ENCODE data around the gene CMTM7.

CMTM7 gene

DNA sequence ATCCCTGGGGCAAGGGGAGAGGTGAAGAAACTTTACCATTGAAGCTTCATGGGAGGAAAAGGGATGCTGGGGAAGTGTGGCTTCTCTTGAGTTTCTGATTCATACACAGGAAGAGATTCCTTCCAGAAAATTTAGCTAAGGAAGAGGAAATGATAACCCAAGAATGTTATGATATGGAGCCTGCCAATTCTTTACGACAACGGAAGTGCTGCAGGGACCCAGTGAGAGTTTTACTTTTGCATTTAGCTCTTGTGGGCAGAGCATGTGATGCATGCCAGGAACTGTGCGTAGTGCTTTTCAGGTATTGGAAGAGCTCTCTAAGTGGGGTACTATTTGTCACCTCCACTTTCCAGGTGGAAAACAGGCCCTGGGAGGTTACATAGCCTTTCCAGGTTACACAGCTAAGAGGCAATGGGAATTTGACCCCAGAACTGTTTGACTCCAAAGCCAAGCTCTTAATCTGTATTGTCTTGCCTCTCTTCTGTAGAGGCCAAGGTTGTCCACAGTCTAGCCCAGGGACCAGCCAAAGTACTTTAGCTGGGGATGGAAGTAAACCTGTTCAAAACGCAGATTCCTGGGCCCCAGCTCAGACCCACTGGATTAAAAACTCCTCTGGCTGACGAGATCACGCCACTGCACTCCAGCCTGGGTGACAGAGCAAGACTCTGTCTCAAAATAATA, 23.0 kb downstream of the CMTM7 start:
- no peak for DNase-seq

DNA sequence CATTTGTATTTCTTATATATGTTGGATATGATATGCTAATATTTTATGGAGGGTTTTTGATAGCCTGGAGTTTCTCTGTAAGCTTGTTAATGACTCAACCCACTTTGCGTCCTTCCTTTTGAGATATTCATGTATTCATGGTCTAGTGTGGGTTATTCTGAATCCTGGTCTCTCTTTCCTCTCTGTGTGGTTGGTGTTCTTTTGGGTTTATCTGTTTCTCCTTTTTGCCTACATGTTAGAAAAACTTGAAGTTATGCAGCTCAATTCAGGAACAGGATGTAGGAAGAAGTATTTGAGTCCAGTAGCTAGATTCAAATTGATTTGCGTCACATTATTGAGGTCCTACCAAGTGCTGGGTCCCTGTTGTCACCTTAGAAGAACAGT, 28.1 kb downstream of the CMTM7 start:
- DNase-seq: no peak

DNA sequence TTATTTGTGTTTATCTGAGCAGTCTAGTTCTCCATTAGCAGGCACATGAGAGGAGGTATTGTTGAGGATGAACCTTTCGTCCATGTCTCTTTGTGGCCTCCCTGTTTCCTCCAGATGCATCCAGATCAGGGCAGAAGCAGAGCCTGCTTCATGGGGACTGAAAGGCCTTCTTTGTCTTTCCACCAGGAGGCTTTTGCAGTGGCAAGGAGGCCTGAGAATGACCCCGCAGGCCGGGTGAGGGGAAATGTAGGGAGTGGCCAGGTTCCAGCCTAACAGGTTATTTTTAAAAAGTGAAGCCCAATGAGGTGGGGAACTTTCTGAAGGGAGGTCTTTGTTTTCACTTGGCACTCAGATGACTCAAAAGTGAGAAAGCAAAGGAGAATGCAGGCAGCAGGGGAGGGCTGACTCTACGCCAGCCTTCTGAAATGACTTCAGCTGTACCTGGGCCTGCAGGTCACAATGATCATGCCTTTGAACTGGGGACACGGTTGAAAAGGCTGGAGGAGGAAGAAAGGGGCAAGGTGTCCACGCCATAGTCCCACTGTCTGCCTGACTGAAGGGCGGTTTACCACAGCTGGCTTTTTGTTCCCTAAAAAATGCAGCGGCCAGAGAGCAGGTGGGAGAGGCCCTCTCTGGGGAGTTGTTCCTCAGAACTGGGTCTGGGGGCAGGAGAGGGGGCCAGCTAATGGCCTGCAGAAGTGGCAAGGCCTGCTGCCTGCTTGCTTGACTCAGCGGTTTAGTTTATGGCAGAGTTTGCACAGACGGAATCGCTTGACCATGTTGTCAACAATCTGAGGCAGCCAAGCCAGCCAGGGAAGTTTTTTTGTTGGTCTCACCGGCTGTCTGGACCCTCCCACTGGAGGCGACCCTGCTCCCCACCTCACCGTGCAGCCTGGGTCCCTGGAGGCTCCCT, 28.7 kb downstream of the CMTM7 start:
- no peak for DNase-seq

DNA sequence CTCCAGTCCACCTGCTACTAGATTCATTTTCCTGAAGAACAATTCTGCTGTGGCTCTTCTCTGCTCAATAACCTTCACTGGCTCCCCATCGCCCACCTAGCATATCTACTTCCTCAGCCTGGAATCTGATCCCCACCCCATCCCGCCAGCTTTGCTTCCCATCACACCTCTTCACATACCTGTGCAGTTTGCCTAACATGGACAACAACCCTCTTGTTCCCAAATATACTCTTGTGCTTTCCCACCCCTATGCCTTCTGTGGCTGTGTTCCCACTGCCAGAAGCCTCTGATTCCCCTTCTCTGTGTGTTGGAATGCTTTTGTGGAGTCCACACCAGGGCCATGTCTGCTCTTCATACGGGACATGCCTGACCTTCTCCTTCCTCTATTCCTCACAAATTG, 29.5 kb downstream of the CMTM7 start:
- no peak for DNase-seq

DNA sequence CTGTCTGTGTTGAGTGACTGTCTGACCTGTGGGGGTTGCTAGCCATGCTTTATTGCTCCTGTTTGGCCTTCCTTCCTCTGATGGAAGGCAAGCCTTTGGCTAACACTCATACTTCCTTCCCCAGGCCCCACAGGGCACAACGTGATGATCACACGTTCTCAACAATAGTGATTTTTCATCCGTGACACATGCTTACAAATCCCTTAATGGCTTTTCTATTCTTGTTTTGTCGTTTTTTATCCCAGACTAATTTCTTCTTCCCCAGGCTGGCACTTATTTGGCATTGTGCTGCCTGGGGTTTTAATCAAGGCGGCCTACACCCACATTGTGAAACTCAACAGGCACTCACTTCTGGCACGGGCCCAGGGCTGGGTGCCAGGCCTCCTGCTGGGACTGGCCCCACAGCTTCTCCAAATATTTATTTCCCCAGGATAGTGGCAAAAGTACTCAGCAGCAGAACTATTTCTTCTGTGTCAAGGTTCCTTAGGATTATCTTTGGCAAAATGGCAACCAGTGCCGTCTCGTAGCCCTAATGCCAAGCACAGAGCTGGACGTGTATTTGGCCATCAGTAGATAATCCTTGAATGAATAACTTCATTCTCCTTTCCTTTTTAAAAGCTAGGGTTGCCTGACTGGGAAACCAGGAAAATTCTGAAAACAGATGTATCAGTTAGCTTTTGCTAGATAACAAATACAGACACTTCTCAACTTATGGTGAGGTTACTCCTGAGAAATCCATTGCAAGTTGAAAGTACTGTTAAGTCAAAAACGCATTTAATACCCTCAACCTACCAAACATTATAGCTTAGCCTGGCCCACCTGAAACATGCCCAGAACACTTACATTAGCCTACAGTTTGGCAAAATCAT, 30.6 kb downstream of the CMTM7 start:
- no peak for DNase-seq

DNA sequence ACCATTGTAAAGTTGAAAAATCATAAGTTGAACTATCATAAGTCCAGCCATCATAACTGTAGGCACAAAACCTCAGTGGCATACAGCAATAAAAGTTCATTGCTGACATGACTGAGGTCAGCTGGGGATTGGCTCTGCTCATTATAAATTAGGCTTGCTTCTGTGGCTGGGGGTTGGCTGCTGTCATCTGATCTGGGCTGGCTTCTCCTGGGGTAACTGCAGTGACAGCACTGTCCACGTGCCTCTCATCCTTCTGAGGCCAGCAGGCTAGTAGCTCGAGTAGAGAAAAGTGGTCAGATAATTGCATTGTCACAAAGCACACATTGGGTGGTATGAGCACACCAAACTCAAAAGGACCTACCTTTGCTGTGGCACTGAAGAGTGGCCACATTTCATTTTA, 31.3 kb downstream of the CMTM7 start:
- no peak for DNase-seq

DNA sequence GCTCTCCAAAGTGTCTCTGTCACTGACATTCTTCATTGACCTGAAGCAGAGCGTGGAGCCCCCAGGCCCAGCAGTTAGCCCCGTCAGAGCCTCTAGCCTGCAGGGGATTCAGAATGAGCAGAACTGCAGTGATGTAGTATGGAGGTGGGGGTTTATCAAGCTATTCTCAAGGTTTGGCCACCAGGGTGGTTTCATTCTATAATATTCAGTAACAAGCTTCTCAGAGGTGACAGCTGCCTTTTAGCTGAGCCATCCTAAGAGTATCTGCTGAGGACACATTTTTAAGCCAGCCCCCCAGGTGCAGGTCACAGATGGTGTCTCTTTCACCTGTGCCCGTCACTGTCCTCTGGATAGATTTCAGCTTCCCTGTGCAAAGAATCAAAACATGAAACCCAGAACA, 31.9 kb downstream of the CMTM7 start:
- DNase-seq: no peak

DNA sequence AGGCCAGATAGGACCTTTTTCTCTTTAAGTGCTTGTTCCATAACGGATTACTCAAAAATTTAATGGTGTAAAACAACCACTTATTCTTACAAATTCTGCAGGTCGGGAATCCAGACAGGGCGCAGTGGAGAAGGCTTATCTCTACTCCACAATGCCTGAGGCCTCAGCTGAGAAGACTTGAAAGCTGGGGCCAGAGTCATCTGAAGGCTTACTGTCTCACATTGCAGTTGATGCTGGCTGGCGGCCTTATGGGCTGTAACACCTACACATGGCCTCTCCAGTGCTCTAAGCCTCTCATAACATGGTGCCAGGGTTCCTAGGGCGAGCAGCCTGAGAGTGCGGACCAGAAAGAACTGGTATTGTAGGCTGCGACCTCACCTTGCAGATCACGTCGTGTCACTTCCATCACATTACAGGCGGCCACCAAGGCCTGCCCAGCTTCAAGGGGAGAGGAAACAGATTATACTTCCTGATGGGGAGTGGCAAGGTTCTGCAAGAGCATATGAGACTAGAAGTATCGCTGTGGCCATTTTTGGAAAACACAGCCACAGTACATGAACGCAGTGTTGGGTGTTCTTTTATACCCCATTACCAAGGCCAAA, 32.4 kb downstream of the CMTM7 start:
- no peak for DNase-seq

DNA sequence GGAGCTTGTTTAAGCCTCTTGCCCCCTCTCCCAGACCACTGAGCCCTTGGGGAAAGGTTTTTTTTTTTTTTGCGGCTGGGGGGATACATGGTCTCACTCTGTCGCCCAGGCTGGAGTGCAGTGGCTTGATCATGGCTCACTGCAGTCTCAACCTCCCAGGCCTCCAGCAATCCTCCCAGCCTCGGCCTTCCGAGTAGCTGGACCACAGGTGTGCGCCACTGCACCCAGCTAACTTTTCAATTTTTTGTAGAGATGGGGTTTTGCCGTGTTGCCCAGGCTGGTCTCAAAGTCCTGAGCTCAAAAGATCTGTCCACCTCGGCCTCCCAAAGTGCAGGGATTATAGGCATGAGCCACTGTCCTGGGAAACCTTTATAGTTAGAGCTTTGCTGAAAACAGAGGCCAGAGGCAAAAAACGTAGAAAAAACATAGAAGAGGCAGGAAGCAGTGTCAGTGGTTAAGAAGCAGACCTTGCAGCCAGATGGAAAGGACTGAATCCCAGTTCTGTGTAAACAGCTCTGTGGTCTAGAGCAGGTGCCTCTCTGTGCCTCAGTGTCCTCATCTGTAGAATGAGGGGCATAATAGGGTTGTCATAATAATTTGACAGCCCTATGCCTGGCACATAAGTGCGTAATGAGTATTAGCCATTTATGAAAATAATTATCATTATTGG, 33.1 kb downstream of the CMTM7 start:
- no peak for DNase-seq

DNA sequence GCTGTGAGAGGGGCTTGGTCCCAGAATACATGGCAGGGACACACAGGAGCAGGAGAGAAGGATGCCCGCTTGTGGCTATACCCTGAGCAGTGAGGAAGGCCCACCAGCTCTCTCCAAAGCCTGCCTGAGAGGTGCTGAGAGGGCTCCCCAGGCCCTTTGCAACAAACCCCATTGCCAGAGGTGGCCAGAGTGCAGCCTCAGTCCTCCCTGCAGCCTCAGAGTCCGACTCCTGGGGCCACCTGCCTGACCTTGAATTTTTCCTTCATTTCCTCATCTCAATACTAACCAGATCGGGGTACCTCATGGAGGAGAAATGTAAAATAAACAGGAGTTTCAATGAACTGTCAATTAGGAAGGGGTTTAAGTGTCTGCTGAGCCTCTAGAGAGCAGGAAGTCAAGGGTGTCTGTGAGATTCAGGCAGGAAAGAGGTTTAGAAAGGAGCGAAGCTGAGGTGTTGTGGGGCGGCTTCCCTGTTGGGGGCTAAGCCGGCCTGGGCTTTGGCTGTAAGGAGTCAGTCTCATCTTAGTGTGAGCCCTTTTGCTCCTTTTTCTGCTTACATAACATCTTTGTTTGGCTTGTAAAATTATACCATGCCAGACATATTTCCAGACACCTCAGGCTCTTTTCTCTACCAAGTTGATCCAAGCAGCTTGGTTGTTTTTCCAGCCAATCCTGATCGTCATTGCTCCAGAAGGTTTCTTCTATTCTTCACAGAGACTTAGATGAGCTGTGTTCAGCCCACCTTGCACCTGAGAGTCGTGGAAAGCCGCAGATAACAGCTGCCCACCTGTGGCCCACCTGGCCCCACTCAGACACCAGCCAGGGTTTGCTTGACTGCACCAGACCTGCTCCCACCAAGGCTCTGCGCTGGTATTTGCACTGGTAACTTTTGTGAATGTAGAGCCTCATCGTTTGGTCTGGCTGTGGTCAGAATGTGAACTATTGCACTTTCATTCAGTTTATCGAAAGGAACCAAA, 36.7 kb downstream of the CMTM7 start:
- peak; percentile 36 for DNase-seq

DNA sequence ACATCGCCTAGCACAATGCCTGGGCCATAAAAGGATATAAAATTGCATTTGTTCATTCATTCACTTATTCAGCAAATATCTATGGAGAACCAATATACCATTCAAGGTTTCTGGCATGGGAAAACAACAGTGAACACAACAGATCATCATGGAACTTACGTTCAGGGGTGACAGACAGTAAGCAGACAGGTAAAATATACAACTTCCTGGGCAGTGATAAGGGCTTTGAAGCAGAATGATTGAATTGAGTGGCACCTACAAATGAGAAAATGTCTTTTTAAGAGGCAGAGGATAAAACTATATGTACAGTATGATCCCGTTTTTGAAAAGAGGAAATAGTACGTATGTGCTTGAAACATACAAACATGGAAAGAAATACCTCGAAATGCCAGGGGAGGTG, 39.2 kb downstream of the CMTM7 start:
- no peak for DNase-seq

DNA sequence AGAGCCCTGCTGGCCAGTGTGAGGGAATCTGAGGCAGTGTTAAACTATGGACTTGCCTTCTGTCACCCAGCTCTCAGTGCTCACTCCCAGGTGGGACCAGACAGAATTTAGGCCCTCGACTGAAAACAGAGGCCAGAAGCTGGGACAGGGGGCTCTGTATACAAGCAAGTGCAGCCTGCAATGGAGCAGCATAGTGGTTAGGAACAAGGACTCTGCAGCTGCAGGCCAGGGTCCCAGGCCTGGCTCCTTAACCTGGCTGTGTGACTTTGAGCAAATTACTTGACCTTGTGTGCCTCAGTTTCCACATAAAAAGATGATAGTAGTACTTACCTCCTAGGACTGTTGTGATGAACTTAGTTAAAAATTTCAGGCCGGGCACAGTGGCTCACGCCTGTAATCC, 39.8 kb downstream of the CMTM7 start:
- no peak for DNase-seq

DNA sequence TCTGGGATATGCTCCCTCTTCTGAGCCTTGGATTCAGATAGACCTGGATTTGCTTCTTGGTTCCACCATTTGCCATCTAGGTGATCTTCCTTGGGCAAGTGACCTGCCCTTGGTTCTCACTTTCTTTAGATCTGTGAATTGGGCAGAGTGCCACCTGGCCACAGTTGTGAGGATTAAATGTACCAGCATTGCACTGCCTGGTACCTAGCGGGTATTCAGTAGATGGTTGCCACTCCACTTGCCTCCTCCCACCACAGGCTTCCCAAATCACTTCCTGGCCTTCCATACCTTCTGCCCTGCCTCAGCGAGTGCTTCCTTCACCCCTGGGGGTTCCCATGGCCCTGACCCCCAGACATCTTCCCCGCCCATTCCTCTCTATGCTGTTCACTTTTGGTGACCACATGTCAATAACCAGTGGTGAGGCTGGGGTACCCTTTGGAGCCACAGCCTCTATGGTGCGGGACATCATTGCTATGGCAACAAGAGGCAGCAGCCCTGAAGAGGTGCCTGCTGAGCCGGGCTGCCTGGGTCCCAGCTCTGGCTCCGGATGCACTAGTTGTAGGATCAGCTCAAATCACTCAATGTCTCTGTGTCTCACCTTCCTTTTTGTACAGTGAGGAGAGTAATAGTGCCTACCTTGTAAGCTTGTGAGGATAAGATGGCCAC, 40.5 kb downstream of the CMTM7 start:
- DNase-seq: no peak

DNA sequence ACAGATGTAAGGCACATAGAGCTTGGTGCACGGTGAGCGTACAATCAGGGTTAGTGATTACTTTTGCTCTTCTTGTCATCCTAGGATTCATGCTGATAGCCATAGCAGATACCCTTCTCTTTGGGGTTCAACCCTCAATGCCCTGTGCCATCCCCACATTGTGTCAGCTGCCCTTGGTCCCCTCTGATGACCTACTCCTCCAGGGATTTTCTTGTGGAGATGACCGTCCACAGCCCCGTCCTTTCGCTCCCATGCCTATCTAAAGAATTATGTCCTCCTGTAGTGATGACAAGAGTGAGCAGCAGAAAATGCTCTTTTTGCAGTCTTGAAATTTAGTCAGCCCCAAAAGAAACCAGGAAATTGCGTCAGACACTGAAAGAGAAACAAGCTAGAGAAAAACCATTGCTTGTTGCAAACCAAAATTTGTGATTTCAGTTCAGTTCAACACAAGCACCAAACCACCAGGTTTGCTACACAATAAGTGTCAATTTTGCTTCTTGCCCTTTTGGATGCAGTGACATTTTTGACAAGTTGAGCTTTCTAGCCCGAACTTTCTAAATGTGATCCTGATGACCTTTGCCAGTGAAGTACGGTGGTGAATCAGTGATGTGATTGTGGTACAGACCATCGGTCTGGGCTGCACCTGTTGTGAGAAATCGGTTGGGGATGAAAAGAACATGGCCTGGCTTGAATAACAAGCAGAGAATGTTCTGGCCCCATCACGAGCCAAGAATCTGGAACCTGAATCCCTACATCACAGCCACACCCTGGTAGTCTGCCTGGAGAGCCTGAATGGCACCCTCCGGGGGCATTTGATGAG, 41.3 kb downstream of the CMTM7 start:
- no peak for DNase-seq

DNA sequence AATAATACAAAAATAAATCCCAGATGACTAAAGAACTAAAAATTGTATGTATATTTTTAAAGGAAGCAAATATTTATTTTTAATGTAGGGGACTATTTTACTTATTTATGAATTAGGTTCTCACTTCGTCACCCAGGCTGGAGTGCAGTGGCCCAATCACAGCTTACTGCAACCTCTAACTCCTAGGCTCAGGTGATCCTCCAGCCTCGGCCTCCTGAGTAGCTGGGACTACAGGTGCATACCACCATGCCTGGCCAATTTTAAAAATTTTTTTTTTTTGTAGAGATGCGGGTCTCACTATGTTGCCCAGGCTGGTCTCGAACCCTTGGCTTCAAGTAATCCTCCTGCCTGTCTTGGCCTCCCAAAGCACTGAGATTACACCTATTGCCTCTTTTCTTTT, 42.6 kb downstream of the CMTM7 start:
- DNase-seq: no peak

DNA sequence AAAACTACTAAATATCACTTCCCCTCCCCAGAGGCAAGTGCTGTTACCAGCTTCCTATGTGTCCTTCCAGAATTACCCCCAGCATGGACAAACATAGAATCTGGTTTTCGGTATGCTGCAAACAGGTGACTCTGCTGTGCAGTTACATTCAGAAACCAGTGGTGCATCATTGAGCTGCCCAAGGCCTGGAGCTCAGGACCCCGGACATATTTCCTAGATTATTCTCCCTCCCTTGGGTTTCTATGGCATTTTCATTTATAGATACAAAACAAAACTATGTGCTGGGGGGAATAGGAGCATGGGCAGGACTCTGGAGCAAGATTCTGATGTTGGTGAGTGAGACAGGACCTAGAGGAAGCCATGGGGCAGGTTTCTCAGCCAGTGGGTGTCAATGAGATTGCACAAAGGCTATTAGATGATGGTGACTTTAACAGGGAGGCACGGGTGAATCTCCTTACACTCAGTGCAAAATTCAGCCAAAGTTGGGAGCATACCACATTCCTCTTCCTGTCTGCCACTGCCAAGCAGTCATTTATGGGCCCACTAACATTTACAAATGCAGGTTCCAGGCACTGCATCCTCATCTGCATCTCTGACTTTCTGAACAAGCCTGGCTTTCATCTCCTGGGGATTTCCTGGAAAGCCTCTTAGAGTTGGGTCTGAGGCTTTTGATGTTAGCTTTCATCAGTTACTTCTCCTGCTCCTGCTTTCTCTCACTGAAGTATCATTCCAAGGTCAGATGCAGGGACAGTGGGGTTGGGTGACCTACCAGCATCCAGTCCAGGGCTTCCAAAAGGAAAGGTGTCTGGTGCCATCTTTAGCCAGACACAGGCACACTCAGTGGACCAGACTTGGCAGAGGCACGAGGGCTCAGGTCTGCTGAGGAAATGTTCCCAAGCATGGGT, 44.5 kb downstream of the CMTM7 start:
- no peak for DNase-seq

DNA sequence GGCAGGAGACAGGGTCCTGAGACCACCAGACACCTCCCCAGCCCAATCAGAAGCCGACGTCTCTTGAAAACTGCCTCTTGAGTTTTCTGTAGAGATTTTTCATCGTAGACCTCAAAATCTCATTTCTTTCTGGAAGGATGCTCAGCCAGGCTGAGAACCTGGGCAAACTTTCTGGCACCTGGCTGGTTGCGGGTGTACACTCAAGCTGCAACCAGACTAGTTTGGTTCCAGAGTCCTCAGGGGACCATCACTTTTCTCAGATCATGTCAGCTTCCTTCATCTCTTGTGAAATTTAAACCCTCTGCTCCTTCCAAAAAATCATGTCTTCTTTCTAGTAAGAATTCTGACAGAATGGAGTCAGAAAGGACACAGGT, 45.1 kb downstream of the CMTM7 start:
- no peak for DNase-seq

DNA sequence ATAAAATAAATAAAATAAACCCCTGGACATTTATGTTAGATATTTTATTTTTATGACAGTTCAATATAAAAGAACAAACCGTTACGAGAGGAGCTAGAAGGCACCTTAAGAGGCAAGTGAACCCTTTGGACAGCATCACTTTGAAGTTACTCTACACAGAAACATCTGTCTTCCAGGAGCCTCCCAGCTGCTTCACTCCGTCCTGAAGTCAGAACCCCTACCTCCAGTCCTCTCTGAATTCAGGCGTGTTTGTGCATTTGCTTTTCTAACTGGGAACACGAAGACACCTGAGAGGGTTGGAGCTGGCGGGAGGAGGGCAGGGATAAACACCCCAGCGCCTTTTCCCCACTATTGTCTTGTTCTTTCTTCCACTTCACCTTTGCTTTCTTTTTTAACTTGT, 46.2 kb downstream of the CMTM7 start:
- no peak for DNase-seq
